Tibial nerve (tissue), 3 donors: ENCODE results near the gene HAP1.

ENCODE experiments used
- POLR2A ChIP-seq, 2 donors: fragments of 450-650 bp; IDR thresholded peaks; one replicate each; pipeline ENCODE4 v1.6.1; 2017; ENCODE audit warnings: antibody characterized with exemption in 2 of 2, mild to moderate bottlenecking in 2 of 2, moderate library complexity in 2 of 2
- TF ChIP-seq, protein P1 (sequence below), 5 experiments: fragments of 200-600 bp in 3 of 5; fragments of 450-650 bp in 2 of 5; sonication (generic) in 3 of 5; IDR thresholded peaks; one replicate each; pipeline ENCODE4 v1.5.1; 2016 to 2019; ENCODE audit warnings: antibody characterized with exemption in 5 of 5, mild to moderate bottlenecking in 3 of 5, moderate library complexity in 2 of 5

DNA sequence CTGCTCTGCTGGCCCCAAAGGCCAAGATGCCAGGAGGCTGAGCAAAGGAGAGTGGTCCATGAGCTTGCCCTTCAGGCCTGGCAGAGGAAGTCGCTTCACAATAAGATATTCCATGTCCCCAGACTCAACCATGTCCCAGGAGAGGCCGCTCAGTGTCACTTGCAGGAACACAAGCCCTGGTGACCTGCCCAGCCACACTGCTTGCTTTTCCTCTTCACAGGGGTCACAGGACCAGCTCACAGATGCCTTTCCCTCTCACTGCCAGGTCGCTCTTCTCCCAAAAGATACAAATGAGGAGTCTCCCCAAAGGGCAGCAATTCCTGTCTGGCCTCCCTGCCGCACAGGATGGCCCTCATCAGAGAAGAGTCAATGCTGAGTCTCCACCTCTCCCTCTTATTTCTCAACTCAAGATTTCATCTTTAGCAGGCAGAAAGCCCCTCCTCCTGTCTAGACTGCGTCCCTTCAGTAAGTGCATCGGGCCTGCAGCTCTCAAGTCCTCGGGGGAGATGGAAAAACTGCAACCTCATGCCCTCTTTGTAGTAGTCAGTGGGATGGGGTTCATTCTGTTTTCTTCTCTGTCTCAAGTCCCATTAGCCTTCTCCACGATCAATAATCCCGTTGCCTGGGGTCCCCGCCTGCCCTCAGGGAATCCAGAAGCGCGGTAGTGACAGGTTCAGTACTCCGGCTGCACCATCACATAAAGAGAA lies 47.1 kb upstream of the HAP1 start:
- TF ChIP-seq, protein P1, sequence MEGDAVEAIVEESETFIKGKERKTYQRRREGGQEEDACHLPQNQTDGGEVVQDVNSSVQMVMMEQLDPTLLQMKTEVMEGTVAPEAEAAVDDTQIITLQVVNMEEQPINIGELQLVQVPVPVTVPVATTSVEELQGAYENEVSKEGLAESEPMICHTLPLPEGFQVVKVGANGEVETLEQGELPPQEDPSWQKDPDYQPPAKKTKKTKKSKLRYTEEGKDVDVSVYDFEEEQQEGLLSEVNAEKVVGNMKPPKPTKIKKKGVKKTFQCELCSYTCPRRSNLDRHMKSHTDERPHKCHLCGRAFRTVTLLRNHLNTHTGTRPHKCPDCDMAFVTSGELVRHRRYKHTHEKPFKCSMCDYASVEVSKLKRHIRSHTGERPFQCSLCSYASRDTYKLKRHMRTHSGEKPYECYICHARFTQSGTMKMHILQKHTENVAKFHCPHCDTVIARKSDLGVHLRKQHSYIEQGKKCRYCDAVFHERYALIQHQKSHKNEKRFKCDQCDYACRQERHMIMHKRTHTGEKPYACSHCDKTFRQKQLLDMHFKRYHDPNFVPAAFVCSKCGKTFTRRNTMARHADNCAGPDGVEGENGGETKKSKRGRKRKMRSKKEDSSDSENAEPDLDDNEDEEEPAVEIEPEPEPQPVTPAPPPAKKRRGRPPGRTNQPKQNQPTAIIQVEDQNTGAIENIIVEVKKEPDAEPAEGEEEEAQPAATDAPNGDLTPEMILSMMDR (IDR thresholded peaks at IDR 0.05) = no peak
- TF ChIP-seq POLR2A (IDR thresholded peaks at IDR 0.05) = no peak
